LNCaP clone FGC (cell line): ENCODE measurements around the gene HAPLN2.

Experiments
- DNase-seq: peaks from one replicate; pipeline ENCODE4 v3.0.0-alpha.2; 2011; ENCODE audit warnings: low read depth
- H3K4me3 ChIP-seq: 2 replicates; pipeline ENCODE4 v1.5.1; 2011; ENCODE audit warnings: mild to moderate bottlenecking, low read depth, low read length, control low read depth
- TF ChIP-seq, protein P1 (sequence below): IDR thresholded peaks from 2 replicates; pipeline ENCODE4 v1.5.1; 2012; ENCODE audit warnings: mild to moderate bottlenecking; ENCODE audit not compliant: control insufficient read depth, insufficient read depth; ENCODE audit errors: extremely low read depth

Gene HAPLN2

GRCh38 chr1:156592158-156592909 lies 26.9 kb upstream of the HAPLN2 start:
- no peak for DNase-seq
- peak overlapping the region; percentile 75 for H3K4me3 ChIP-seq
- TF ChIP-seq, protein P1, sequence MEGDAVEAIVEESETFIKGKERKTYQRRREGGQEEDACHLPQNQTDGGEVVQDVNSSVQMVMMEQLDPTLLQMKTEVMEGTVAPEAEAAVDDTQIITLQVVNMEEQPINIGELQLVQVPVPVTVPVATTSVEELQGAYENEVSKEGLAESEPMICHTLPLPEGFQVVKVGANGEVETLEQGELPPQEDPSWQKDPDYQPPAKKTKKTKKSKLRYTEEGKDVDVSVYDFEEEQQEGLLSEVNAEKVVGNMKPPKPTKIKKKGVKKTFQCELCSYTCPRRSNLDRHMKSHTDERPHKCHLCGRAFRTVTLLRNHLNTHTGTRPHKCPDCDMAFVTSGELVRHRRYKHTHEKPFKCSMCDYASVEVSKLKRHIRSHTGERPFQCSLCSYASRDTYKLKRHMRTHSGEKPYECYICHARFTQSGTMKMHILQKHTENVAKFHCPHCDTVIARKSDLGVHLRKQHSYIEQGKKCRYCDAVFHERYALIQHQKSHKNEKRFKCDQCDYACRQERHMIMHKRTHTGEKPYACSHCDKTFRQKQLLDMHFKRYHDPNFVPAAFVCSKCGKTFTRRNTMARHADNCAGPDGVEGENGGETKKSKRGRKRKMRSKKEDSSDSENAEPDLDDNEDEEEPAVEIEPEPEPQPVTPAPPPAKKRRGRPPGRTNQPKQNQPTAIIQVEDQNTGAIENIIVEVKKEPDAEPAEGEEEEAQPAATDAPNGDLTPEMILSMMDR = no peak

DNA sequence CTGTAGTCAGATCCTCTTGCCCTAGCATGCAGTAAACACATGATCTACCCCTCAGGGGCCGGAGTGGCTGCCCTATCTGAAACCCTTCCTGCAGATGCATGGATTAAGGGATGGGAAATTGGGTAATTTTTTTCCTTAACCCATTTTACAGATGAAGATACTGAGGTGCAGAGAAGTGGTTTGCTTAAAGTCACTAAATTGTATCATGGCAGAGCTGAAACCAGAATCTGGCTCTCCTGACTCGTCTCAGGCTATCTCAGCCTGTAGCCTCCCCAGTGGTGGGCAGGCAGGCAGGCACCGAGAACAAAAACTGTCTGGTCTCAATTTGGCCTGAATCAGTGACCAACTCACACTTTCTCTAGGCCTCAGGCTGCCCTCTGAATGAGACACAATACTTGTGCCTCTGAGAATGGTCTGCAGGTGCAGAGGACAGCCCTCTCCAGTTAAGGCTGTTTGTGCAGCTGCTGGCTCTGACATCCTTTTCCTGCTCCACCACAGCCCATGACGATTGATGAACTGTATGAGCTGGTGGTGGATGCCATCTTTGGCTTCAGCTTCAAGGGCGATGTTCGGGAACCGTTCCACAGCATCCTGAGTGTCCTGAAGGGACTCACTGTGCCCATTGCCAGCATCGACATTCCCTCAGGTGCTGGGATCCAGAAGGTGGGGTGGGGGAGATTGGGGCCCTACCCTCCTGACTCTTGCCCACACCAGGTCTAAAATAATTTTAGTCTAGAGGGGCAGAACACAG lies 26.1 kb upstream of the HAPLN2 start:
- TF ChIP-seq, protein P1 = no peak
- no peak for DNase-seq
- peak overlapping the region; percentile 75 for H3K4me3 ChIP-seq

DNA sequence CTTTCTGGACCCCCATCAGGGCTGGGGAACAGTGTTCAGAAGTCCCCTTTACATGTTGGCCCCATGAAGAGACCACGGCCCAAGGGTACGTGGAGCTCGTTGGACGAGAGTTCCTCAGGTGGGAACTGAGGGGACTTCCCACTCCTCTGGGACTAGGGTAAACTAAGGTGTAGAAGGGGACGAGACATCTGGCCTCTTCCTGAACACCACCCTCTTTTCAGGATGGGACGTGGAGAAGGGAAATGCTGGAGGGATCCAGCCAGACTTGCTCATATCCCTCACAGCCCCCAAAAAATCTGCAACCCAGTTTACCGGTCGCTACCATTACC lies 25.6 kb upstream of the HAPLN2 start:
- DNase-seq = no peak
- no peak overlapping the region for H3K4me3 ChIP-seq
- TF ChIP-seq, protein P1 = no peak

DNA sequence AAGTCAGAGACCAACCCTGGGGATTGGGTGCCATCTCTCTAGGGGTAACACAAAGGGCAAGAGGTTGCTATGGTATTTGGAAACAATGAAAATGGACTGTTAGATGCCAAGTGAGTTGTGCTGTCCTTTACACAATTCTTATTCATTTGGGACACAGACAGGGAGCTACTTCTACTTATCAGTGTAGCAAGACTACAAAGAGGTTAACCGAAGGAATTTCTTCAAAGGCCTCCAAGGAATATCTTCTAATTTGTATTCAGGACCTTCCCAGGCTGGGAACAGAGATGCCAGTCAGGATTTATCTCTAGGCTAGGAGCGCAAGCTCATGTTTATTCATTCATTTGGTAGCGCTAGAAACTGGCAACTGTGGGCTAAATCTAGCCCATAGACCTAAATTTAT lies 25.0 kb upstream of the HAPLN2 start:
- no peak for DNase-seq
- TF ChIP-seq, protein P1 = no peak

DNA sequence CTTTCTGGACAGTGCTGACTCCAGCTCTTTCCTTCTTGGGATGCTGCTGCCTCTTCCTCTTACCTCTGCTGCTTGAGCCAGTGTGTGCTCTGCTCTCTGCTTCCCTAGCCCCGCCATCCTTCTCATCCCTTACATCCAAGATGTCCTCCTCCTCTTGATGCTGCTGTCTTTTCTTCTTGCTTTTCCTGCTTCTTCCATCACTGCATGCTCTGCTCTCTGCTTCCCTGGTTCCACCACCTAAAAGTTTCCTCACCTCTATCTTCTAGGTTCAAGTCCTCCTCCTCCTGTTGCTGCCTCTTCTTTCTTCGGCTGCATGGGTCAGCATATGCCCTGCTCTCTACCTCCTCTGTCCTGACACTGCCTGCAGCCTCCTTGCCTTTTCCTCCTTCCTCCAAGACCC lies 24.2 kb upstream of the HAPLN2 start:
- DNase-seq = no peak
- TF ChIP-seq, protein P1 = no peak

More for the DNA sequence above, 25.0 kb upstream of the HAPLN2 start:
- no peak overlapping the region for H3K4me3 ChIP-seq

DNA sequence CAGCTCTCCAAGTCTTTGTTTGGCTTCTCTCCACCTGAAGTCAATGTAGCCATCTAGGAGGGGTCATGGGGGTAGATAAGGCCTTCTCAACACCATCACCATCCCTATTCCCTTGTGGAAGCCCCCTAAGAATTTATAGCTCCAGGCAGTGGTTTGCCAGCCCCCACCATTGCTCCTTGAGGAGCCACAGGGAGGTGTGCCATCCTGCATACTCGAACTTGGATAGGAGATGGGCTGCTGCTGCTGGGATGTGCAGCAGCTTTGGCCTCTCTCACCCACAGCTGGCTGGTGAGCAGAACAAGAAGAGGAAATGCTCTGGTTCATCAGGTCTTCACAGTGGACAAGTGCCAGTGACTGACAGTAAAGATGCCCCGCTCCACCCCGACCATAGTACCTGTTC lies 22.8 kb upstream of the HAPLN2 start:
- no peak for DNase-seq
- TF ChIP-seq, protein P1 = no peak
- H3K4me3 ChIP-seq = no peak overlapping the region

More for the DNA sequence above, 24.2 kb upstream of the HAPLN2 start:
- H3K4me3 ChIP-seq = no peak overlapping the region
